Smooth muscle cell (in vitro differentiated cells): ENCODE data around the gene BNIP2. TPM values are rescaled to one million over a fixed set of nuclear protein-coding genes. Genes with fewer than 3 reads are reported as not detected.
"Not testable (repeated sequence)": the region's sequence is repeated elsewhere in the genome, so short reads cannot be mapped to it uniquely, and the experiment has no call there.

Source experiments
- DNase-seq: peaks from one replicate; lab custom pipeline; 2025; ENCODE audit not compliant: unreplicated experiment; lab: John Stamatoyannopoulos, UW
- H2AFZ ChIP-seq: fragments of 200-600 bp; sonication (generic); 2 replicates; pipeline ENCODE4 v1.6.0; 2016; ENCODE audit warnings: antibody characterized with exemption, low read depth, mild to moderate bottlenecking
- H3F3A ChIP-seq: fragments of 200-600 bp; sonication (generic); 2 replicates; pipeline ENCODE4 v1.6.0; 2017; ENCODE audit warnings: antibody characterized with exemption, low read depth
- H3K27ac ChIP-seq: fragments of 200-600 bp; sonication (generic); 2 replicates; pipeline ENCODE4 v1.5.1; 2016; ENCODE audit warnings: low read depth, mild to moderate bottlenecking
- H3K27me3 ChIP-seq: fragments of 200-600 bp; sonication (generic); 2 replicates; pipeline ENCODE4 v1.6.1; 2016; ENCODE audit warnings: low read depth, mild to moderate bottlenecking
- H3K36me3 ChIP-seq: fragments of 200-600 bp; sonication (generic); 2 replicates; pipeline ENCODE4 v1.5.1; 2016; ENCODE audit warnings: low read depth
- H3K4me1 ChIP-seq: fragments of 200-600 bp; sonication (generic); 2 replicates; pipeline ENCODE4 v1.5.1; 2016; ENCODE audit warnings: low read depth
- H3K4me2 ChIP-seq: fragments of 200-600 bp; sonication (generic); 2 replicates; pipeline ENCODE4 v1.6.0; 2016; ENCODE audit warnings: mild to moderate bottlenecking
- H3K4me3 ChIP-seq: fragments of 200-600 bp; sonication (generic); 2 replicates; pipeline ENCODE4 v1.5.1; 2016; ENCODE audit warnings: mild to moderate bottlenecking
- H3K79me2 ChIP-seq: fragments of 200-600 bp; sonication (generic); 2 replicates; pipeline ENCODE4 v1.6.0; 2016; ENCODE audit warnings: low read depth, mild to moderate bottlenecking
- H3K9ac ChIP-seq: fragments of 200-600 bp; sonication (generic); 2 replicates; pipeline ENCODE4 v1.6.0; 2016; ENCODE audit warnings: low read depth
- H3K9me3 ChIP-seq: fragments of 200-600 bp; sonication (generic); replicated peaks from 2 replicates; pipeline ENCODE4 v1.5.1; 2016; ENCODE audit warnings: low read depth
- H4K20me1 ChIP-seq: fragments of 200-600 bp; sonication (generic); 2 replicates; pipeline ENCODE4 v1.6.0; 2016; ENCODE audit warnings: low read depth
- WGBS: methylation state at CpG from one replicate; pipeline ENCODE4 v1.1.7; 2016; ENCODE audit warnings: low lambda C conversion rate; 5-methylcytosine and 5-hydroxymethylcytosine counted together
- polyA plus RNA-seq: library from polyadenylated mRNA; unstranded; fragments of >200 nt; fragmentation: Nextera tagmentation; extraction: Ambion mirVana; gene quantifications from 2 replicates; pipeline ENCODE4 v1.2.1, GENCODE V29; 2016
- total RNA-seq: library from RNA; depleted of rRNA; stranded (reverse); fragments of >200 nt; gene quantifications from 2 replicates; pipeline ENCODE4 v1.2.3, GENCODE V29; 2014
- TF ChIP-seq, protein P1 (sequence below): fragments of 200-600 bp; sonication (generic); IDR thresholded peaks from 2 replicates; pipeline ENCODE4 v1.5.1; 2017; ENCODE audit warnings: borderline replicate concordance, mild to moderate bottlenecking, antibody characterized with exemption; ENCODE audit not compliant: insufficient read depth, poor library complexity, severe bottlenecking

Gene BNIP2
- total and polyA plus RNA-seq, 2 experiments from 2014 or later = 48.7 to 104 TPM

DNA sequence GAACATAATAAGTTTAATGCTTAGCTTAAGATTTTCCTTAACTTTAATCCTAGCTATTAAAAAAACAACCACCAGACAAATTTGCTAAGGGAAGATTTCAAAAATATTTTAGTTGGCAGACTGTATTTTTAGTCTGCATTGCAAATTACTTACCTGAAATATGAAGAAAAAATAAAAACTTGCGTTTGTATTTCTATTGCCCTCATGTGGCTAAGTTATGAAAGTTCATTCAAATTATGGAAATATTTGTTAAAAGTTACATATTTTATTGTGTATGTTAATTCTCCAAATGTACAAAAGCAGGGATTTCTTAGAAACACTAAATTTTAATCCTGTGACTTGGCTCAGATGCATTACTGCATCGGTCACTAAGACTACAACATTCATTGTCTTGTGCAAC, 46.8 kb downstream of the BNIP2 start:
- Histone ChIP-seq H3K79me2 (peaks cover 5% of the 10 kb centered on the region), H3K9me3 (no peaks in the 10 kb centered on the region), H3K4me1 (no peaks in the 10 kb centered on the region), H2AFZ (no peak overlapping the region), H3K36me3 (peaks cover 8% of the 10 kb centered on the region), H3F3A (no peaks in the 10 kb centered on the region), H3K27me3 (no peaks in the 10 kb centered on the region), H3K4me2 (no peak overlapping the region), H3K27ac (no peak overlapping the region), H4K20me1 (peaks cover 27% of the 10 kb centered on the region), H3K9ac (no peak overlapping the region), H3K4me3 (no peak overlapping the region)
- DNase-seq = no peak
- TF ChIP-seq, protein P1, sequence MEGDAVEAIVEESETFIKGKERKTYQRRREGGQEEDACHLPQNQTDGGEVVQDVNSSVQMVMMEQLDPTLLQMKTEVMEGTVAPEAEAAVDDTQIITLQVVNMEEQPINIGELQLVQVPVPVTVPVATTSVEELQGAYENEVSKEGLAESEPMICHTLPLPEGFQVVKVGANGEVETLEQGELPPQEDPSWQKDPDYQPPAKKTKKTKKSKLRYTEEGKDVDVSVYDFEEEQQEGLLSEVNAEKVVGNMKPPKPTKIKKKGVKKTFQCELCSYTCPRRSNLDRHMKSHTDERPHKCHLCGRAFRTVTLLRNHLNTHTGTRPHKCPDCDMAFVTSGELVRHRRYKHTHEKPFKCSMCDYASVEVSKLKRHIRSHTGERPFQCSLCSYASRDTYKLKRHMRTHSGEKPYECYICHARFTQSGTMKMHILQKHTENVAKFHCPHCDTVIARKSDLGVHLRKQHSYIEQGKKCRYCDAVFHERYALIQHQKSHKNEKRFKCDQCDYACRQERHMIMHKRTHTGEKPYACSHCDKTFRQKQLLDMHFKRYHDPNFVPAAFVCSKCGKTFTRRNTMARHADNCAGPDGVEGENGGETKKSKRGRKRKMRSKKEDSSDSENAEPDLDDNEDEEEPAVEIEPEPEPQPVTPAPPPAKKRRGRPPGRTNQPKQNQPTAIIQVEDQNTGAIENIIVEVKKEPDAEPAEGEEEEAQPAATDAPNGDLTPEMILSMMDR = peak; percentile 31
- 92% methylated on average over 2 of the region's 2 CpGs for WGBS

DNA sequence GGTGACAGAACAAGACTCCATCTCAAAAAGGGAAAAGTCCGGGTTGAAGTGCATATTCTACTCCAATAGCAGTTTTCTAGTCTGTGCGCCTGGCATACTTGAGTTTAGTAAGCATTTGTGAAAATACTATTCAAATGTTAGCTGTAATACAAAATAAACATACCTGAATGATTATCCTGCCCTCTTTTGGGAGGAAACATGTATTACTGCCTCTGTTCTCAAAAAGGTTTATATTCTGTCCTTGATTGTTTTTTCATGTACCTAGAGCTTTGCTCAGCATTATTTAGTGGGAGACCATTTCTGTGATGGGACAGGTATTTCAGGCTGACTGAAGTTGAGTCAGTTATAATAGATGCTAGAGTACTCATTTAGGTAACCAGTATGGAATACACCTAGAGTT, 51.6 kb downstream of the BNIP2 start:
- not testable (repeated sequence) for H3K36me3 ChIP-seq, H3K4me1 ChIP-seq, H3K27me3 ChIP-seq, DNase-seq, H3K4me2 ChIP-seq, H2AFZ ChIP-seq, H3K9ac ChIP-seq, H4K20me1 ChIP-seq, H3K79me2 ChIP-seq, H3F3A ChIP-seq, H3K27ac ChIP-seq, H3K4me3 ChIP-seq, H3K9me3 ChIP-seq
- 100% methylated on average over 2 of the region's 2 CpGs for WGBS

DNA sequence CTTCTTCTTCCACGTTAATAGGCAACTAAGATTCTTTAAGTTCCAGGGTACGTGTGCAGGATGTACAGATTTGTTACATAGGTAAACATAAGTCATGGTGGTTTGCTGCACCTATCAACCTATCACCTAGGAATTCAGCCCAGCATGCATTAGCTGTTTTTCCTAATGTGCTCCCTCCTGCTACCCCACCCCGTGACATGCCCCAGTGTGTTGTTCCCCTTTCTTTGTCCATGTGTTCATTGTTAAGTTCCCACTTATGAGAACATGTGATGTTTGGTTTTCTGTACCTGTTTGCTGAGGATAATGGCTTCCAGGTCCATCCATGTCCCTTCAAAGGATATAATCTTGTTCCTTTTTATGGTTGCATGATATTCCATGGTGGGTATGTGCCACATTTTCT, 52.9 kb downstream of the BNIP2 start:
- no peaks in the 10 kb centered on the region for H3K27me3 ChIP-seq

DNA sequence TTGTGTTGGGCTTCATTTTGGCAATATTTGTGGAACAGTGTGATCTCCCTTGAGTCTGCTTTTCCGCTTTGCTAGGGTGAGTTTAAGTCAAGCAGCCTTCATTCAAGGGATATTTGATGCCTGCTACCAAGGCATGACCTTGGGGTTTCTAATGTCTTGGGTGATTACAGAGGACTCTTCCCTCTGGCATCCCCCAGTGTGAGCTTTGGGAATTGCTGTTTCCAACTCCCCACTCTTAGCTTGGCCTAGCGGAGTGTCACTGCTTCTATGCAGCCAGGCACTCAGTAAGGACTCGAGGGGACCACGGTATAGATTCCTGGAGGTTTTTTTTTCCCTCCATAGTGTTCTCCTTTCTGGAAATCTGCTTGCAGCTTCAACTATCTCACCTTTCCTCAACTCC, 56.4 kb downstream of the BNIP2 start:
- WGBS = 39% methylated on average over 4 of the region's 4 CpGs

More for the DNA sequence above, 52.9 kb downstream of the BNIP2 start:
- no peak for DNase-seq
- Histone ChIP-seq H4K20me1 (no peaks in the 10 kb centered on the region), H3K27ac (no peak overlapping the region), H3K36me3 (no peaks in the 10 kb centered on the region), H3F3A (no peaks in the 10 kb centered on the region), H3K4me2 (no peak overlapping the region), H3K4me3 (no peak overlapping the region), H3K79me2 (no peaks in the 10 kb centered on the region), H3K4me1 (no peaks in the 10 kb centered on the region), H3K9me3 (no peaks in the 10 kb centered on the region), H3K9ac (no peak overlapping the region), H2AFZ (no peak overlapping the region)
- TF ChIP-seq, protein P1 = no peak
- 92% methylated on average over 3 of the region's 3 CpGs for WGBS

More for the DNA sequence above, 56.4 kb downstream of the BNIP2 start:
- no peak for DNase-seq
- H3K4me3 ChIP-seq = no peak overlapping the region
- no peaks in the 10 kb centered on the region for H3F3A ChIP-seq
- no peak overlapping the region for H3K27ac ChIP-seq
- H2AFZ ChIP-seq = no peak overlapping the region
- H3K27me3 ChIP-seq = no peaks in the 10 kb centered on the region
- H3K36me3 ChIP-seq = no peaks in the 10 kb centered on the region
- H3K9me3 ChIP-seq = no peaks in the 10 kb centered on the region
- no peaks in the 10 kb centered on the region for H4K20me1 ChIP-seq
- H3K79me2 ChIP-seq = no peaks in the 10 kb centered on the region
- no peak overlapping the region for H3K9ac ChIP-seq
- H3K4me1 ChIP-seq = no peaks in the 10 kb centered on the region
- TF ChIP-seq, protein P1 = peak; percentile 18
- no peak overlapping the region for H3K4me2 ChIP-seq
